NB4 (cell line): ENCODE data around the gene COL5A1.

Source experiments
- DNase-seq: peaks from one replicate; pipeline ENCODE4 v3.0.0; 2010; ENCODE audit warnings: low read depth
- H3K4me3 ChIP-seq: one replicate; pipeline ENCODE4 v1.5.1; 2011; ENCODE audit warnings: mild to moderate bottlenecking, low read depth, low read length, moderate library complexity
- MAX ChIP-seq: IDR thresholded peaks from 2 replicates; pipeline ENCODE4 v1.6.1; 2011; ENCODE audit warnings: low read depth, low read length
- MYC ChIP-seq: IDR thresholded peaks from 2 replicates; pipeline ENCODE4 v1.6.1; 2011; ENCODE audit warnings: low read depth, low read length
- POLR2A ChIP-seq: IDR thresholded peaks from 2 replicates; pipeline ENCODE4 v1.6.1; 2011; ENCODE audit warnings: mild to moderate bottlenecking; ENCODE audit not compliant: insufficient read length; ENCODE audit errors: extremely low read depth
- TF ChIP-seq, protein P1 (sequence below): IDR thresholded peaks from one replicate; pipeline ENCODE4 v1.5.1; 2012; ENCODE audit warnings: low read depth, low read length

The COL5A1 gene

DNA sequence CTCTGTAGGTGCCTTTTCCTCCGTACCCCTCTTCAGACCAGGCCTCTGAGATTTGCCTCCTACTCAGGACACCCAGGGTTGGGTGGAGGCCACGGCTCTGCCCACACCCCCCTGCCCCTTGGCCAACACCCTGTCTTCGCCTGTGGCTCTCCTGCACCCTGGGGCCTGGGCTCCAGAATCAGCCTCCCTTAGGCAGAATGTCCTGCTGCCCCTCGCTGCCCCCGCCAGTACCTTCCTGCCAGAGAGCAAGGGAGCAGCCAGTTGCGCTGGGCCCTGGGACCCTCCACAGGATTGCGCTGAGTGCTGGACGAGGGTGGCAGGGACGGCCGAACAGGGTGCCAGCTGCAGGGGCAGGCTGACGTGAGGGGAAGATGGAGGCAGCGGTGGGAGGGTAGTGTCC lies 53.5 kb downstream of the COL5A1 start:
- TF ChIP-seq POLR2A = no peak
- TF ChIP-seq, protein P1, sequence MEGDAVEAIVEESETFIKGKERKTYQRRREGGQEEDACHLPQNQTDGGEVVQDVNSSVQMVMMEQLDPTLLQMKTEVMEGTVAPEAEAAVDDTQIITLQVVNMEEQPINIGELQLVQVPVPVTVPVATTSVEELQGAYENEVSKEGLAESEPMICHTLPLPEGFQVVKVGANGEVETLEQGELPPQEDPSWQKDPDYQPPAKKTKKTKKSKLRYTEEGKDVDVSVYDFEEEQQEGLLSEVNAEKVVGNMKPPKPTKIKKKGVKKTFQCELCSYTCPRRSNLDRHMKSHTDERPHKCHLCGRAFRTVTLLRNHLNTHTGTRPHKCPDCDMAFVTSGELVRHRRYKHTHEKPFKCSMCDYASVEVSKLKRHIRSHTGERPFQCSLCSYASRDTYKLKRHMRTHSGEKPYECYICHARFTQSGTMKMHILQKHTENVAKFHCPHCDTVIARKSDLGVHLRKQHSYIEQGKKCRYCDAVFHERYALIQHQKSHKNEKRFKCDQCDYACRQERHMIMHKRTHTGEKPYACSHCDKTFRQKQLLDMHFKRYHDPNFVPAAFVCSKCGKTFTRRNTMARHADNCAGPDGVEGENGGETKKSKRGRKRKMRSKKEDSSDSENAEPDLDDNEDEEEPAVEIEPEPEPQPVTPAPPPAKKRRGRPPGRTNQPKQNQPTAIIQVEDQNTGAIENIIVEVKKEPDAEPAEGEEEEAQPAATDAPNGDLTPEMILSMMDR = no peak
- TF ChIP-seq MAX = no peak
- TF ChIP-seq MYC = no peak
- no peak overlapping the region for H3K4me3 ChIP-seq
- no peak for DNase-seq

- H3K4me3 ChIP-seq = no peak overlapping the region
- TF ChIP-seq POLR2A (no peak), MYC (no peak), MAX (no peak)
- TF ChIP-seq, protein P1 = no peak
- DNase-seq = no peak
Observed at GRCh38 chr9:134696433-134696832, 54.8 kb downstream of the COL5A1 start.

DNA sequence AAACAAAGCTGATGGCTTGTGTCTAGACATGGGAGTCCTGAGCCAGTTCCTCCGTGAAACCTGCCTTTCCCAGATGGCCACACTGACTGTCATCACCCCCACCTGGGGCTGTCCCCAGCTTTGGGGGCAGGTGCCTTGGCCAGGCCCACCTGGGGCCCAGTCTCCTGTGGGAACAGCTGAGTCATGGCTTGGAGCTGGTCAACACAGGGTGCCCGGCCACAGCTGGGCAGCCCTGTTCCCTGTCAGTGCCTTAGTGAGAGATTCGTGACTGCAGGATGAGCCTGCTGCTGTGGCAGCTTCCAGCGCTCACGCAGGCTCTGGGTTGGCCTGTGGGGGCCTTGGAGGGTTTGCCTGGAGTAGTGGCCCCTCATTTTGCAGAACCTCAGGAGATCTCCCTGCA lies 56.5 kb downstream of the COL5A1 start:
- H3K4me3 ChIP-seq = no peak overlapping the region
- no peak for DNase-seq
- TF ChIP-seq, protein P1 = no peak
- TF ChIP-seq POLR2A (no peak), MAX (no peak), MYC (no peak)

DNA sequence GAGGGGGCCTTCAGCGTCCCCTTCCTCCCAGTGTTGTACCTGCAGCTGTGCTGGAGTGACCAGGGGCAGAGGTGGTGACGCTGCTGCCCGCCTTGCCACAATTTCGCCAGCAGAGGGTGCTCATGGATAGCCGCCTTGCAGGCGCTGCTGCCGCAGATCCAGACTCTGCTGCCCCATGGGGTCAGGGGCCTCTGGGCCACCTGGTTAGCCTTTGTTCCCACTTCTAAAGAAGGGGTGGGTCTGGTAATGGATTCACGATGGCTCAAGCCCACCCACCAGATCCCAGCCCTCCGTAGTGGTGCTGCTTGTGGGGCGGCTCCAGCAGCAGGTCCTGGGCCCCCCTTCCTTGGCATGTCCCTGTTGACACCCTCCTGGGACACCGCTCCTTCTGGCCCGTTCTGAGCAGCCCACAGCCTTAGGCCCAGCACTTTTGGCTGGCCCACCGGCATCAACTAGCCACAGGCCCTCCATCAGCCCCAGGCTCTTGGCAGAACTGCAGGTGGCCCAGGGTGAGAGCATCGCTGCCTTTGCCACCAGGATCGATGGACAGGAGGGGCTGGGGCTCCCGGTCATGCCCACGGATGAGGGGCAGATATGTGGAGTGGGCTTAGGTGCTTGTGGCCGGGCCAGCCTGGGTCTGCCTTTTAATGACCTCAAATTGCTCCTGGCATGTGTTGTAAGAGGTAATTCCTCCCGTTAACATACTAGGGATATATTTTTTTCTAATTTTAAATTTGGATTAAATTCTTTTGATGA lies 57.2 kb downstream of the COL5A1 start:
- no peak overlapping the region for H3K4me3 ChIP-seq
- TF ChIP-seq MAX (no peak), POLR2A (no peak), MYC (no peak)
- TF ChIP-seq, protein P1 = peak; percentile 71
- peak; percentile 63 for DNase-seq

DNA sequence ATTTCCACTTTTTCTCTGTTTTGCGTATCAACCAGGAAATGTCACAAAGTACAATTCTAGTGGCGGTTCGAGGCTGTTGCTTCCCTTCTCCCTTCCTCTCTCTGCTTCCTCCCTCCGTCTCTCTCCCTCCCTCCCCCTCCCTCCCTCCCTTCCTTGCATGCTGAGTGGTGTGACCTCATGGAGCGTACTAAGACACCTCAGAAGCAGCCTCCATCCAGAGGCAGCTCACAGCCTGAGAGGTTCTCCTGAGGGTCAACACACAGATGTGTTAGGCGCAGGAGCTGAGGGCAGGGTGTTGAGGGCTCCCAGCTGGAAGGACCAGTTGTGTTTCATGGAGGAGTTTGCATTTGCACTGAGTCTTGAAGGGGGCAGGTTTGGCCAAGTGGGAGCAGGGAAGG lies 57.7 kb downstream of the COL5A1 start:
- DNase-seq = no peak
- TF ChIP-seq MYC (no peak), POLR2A (no peak)
- H3K4me3 ChIP-seq = no peak overlapping the region

DNA sequence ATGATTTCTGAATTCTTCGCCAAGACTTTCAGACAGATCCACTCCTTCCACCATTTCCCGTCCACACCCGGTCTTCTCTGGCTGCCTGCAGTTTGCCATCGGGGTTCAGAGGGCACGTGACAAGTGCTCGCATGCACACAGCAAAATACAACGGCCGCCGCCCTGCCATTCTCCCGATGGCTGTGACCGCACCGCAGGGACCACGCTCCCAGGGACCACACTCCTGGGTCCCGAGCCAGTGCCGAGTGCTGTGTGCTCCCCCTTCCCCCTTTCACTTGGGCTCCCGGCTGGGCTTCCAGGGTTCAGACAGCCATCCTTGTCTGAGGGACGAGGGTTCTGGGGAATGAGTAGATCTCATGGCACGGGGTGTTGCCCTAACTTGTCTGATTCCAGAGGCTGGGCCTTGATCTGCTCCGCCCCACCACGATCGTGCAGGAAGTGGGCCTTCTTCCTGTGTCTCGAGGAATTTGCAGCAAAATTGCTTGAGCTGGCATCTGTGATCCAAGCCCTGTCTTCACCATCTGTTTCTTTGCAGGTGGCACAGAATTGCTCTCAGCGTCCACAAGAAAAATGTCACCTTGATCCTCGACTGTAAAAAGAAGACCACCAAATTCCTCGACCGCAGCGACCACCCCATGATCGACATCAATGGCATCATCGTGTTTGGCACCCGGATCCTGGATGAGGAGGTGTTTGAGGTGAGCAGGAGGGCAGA lies 59.2 kb downstream of the COL5A1 start:
- DNase-seq = no peak
- TF ChIP-seq MYC (no peak), POLR2A (no peak), MAX (no peak)
- TF ChIP-seq, protein P1 = no peak
- no peak overlapping the region for H3K4me3 ChIP-seq
